ENCODE measurements around the gene USP13.
A peak's percentile ranks its signal among the peaks of the same experiment; 100 is the strongest.
"Not testable (repeated sequence)": the region's sequence is repeated elsewhere in the genome, so short reads cannot be mapped to it uniquely, and the experiment has no call there.

USP13 gene, protein sequence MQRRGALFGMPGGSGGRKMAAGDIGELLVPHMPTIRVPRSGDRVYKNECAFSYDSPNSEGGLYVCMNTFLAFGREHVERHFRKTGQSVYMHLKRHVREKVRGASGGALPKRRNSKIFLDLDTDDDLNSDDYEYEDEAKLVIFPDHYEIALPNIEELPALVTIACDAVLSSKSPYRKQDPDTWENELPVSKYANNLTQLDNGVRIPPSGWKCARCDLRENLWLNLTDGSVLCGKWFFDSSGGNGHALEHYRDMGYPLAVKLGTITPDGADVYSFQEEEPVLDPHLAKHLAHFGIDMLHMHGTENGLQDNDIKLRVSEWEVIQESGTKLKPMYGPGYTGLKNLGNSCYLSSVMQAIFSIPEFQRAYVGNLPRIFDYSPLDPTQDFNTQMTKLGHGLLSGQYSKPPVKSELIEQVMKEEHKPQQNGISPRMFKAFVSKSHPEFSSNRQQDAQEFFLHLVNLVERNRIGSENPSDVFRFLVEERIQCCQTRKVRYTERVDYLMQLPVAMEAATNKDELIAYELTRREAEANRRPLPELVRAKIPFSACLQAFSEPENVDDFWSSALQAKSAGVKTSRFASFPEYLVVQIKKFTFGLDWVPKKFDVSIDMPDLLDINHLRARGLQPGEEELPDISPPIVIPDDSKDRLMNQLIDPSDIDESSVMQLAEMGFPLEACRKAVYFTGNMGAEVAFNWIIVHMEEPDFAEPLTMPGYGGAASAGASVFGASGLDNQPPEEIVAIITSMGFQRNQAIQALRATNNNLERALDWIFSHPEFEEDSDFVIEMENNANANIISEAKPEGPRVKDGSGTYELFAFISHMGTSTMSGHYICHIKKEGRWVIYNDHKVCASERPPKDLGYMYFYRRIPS

DNA sequence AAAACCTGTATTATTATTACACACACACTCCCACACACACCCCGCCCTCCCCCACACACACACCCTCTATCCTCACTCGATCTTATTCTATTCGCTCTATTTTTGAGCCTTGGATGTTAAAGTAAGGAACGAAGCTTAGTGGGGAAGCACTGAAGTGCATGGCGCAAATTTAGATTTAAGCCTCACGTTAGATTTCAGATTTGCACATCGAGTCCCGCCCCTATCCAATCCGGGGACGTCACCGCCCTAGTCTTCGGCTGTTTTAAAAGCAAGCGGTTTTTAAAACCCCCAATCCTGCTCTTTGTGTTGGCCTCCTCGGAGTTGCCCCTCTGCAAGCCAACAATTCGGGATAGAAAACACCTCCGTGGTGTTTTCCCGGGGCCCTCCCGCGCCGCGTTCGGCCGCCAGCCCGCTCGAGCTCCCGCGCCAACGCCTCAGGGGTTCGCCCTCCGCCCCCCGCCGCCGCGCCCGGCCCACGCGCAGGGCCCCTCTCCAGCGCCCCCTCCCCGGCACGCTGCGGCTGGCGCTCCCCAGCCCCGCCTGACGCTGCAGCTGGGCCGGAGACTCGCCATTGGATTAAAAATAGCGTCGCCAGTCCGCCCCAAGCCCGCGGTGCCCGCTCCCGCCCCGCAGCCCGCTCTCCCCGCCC is at the start of gene USP13:
TSS of gene USP13 (plus strand) at position 594 of the 649 bp plus-strand sequence. CDS start 186 bp downstream, outside the sequence.
- DNase-seq, result peak; percentile 56

DNA sequence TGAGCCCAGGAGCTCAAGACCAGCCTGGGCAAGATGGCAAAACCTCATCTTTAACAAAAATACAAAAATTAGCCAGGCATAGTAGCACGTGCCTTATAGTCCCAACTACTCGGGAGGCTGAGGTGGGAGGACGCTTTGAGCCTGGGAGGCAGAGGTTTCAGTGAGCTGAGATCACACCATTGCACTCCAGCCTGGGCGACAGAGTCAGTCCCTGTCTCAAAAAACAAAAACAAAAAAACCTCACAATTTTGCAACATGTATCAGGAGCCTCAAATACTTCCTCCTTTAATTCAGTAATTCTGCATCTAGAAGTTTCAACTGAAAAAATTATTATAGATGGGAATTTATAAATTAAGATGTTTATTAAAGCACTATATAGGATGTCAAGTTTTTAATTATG is 49.5 kb upstream of the USP13 start:
- DNase-seq, result no peak

DNA sequence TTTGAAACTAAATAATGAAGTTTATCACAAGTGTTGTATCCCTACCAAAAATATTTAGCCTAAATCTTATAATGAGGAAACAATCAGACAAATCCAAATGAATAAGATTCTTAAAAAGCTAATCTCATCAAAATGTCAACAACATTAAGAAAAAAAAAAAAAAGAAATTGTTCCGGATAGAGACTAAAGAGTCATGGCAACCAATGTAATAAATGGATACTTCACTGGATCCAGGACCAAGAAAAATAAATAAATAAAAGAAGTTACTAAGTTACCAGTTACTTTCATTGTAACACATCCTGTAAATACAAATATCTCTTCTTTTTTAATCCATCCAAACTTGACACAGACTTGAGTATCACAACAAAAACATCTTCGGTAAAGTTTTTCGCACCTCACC is 49.0 kb upstream of the USP13 start:
- DNase-seq, result no peak

DNA sequence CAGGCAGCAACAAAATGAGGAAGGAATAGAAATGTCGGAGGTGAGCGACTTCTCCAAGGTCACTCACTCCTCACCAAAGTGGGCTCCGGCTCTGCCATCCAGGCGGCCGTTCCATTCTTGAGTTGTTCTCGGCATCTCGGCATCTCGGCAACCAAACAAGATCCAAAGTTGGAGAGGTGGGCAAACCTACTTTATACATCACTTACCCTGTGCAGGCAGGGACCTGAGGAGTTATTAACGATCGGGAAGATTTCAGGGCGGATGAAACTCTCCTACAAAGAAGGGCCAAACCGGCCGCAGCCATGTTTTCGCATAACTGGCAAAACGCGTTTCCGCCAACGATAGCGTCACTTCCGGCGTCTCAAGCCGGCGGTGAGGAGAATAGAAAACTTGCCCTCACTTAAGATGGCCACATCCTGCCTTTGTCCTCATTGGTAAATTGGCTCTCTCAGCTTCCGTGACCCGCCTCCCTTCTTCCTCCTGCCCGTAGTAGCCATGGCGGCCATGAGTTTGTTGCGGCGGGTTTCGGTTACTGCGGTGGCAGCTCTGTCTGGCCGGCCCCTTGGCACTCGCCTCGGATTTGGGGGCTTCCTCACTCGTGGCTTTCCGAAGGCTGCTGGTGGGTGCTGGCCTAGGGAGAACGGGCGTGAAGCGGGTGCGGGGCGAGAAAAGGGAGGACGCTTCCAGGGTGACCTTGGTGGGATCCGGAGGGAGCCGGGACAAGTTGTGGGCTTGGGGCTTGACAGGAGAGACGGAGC is 48.3 kb upstream of the USP13 start, which contains the start of the genes MRPL47 and NDUFB5:
TSS of gene MRPL47 (minus strand) at position 318 of the 758 bp plus-strand sequence. CDS start at position 304, 14 bp downstream.
TSS of gene NDUFB5 (plus strand) at position 474 of the 758 bp plus-strand sequence. CDS start at position 496, 22 bp downstream.
- DNase-seq, result peak; percentile 84

DNA sequence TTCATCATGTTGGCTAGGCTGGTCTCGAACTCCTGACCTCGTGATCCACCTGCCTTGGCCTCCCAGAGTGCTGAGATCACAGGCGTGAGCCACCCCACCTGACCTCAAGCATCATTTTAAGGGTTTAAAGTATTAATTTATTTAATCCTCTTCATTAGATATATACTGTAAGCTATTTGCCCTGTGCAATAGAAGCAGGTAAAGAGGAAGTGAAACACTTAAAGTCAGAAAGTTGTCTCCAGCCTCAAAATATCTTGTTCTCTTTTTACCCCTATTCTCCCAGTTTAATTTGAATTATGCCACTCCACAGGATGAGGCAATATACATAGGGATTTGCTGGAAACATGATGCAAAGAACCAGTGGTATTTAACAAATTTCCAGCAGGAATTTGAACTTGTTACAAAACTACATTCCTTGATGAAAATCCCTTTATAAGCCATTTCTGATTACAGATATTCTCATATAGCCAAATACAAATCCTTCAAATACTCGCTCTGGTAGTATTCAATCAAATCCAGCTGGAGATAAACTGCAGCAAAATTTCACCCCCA is 46.2 kb upstream of the USP13 start:
- DNase-seq, result no peak

DNA sequence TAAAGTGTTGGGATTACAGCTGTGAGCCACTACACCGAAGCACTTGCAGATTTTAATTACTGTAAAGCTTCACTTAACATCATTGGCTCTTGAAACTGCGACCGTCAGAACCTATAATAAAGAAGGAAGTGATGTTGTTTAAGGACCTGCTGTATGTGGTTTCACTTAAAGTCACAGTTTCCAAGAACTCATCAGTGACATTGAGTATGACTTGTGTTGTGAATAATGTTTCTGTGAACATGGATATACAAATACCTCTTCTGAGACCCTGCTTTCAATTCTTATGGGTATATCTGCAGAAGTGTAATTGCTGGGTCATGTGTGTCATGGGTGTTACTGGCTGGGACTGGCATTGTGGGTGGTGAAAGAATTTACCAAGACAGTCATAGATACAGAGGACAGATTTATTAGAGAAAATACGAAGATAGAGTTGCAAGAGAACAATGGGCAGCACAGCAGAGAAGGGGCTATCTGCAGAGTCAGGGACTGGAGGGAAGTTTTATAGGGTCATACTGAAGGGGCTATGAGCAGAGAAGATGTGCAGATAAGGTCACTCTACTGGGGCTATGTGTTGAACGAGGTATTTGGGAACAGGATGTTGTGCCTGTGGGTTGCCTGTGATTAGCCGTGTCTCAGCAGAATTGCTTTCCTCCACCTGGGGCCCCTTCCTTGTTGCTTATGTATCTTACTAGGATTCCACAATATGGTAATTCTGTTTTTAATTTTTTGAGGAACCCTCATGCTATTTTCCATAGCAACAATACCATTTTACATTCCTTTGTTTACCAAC is 43.7 kb upstream of the USP13 start:
- no peak for DNase-seq

DNA sequence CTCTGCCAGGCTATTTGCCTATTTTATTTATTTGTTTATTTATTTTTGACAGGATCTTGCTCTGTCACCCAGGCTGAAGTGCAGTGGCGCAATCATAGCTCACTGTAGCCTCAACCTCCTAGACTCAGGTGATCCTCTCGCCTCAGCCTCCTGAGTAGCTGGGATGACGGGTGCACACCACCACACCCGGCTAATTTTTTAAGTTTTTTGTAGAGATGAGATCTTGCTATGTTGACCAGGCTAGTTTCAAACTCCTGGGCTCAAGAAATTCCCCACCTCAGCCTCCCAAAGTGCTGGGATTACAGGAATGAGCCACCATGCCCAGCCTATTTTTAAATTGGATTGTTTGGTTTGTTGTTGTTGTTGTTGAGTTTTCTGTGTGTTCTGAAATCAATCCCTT is 42.8 kb upstream of the USP13 start:
- DNase-seq, result no peak

DNA sequence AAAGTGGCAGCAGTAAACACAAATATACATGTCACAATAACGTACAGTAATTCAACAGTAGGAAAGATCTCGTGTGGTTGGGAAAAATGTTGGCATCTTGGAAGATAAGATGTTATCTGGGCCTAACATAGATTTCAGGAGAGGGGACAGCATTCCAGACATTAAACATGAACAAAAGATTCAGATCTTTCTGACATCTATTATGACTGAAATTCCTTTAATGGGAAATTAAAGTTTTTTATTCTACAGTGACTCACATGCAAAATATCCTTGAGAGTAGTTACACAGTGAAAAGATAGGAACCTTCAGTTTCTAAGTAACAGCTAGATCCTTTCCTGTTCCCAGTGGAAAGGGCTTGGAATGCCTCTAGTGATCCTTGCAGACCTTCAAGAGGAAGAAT is 39.0 kb upstream of the USP13 start:
- no peak for DNase-seq

DNA sequence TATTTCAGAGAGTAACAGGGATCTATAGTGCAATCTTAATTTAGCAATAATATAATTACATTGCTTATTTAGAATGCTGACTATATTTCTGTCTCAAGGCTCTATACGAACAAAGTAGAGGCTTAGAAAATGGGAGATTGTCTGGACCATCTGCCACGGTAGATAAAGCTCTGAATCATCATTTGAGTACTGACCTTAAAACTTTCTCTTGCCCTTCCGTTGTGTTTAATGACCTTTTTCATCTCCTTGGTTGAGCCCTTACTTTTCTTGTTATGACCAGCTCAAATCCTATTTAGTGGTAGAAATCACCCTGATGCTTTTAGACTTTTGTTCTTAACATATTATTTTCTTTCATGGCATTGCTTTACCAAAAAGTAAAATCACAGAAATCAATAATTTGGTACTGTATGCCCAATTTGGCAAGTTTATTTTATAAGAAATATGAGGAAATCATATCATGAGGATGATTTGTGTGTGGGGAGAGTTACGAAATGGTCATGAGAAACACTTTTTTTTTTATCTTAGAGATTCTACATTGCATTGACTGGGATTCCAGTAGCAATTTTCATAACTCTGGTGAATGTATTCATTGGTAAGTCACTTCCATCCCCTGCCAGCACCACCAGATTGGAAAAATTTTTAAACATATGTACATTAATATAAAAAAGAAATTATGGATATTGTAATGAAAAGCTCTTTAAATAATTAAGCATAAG is 37.2 kb upstream of the USP13 start:
- DNase-seq, result no peak

DNA sequence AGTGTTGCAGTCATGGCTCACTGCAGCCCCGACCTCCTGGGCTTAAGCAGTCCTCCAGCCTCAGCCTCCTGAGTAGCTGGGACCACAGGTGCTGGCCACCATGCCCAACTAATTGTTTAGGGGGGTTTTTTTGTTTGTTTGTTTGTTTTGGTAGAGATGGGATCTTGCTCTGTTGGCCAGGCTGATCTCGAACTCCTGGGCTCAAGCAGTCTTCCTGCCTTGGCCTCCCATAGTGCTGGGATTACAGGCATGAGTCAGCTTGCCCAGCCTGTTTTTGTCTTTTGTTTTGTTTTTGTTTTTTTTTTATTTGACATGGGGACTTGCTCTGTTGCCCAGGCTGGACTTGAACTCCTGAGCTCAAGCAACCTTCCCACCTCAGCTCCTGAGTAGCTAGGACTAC is 30.8 kb upstream of the USP13 start:
- DNase-seq, result no peak

DNA sequence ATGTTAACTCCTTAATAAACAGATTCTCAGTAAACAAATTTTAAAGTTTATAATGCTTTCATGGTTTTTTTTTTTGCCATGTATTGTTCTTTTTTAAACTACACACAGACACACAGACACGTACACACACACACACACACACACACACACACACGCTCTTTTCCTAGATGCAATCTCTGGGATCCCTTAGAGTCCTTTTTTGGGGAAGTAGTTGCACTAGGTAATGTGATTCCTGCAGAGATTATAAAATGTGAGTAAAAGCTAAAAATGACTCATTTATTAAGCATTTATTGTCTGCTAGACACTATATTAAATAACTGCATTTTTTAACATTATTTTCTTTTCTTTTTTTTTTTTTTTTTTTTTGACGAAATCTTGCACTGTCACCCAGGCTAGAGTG is 28.4 kb upstream of the USP13 start:
- DNase-seq, result no peak

DNA sequence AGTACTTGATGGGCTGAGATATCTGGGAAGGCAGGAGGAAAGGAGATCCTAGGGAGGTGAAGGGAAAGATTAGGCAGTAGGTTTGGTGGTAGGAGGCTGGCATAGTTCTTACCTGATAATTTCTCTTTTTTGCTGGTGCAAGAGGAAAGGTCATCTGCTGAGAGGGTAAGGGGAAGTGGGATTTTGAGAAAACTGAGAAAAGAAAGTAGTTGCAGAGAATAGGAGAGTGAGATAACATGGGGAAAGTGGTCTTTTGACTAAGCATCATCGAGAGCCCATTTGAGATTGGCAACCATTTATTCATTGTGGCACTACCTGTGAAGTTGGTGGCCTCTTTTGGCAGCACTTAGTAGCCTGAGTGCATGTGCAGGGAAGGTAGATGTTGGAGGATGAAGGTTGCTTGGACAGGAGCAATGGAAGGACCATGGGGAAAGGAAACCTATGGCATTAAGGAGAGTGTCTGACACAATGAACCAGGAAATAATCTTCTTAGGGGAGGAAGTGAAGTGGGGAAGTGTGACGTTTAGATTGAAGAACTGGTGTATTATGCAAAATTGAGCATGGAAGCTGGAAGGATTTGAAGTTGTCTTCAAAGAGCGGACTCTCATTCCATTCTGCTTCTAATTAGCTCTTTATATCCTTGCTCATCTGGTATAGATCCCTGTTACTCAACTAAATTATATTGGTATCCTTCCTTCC is 21.9 kb upstream of the USP13 start:
- DNase-seq, result no peak

DNA sequence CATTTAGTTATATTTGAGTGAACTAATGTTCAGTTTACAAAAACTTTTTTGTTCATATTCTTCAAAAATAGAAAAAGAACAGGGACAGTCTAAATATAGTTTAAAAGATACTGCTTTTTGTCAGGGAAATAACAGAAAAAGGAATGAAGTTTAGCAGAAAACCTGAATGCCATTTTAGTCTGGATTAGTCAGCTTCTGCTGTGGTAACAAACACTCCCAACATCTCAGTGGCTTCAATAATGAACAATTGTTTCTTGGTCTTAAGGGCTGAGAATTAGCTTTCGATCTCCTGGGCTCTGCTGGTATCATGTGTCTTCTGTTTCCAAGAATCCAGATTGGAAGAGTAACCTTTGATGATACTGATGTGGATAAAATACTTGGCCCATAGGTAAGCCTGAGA is 12.4 kb upstream of the USP13 start:
- DNase-seq, result no peak

DNA sequence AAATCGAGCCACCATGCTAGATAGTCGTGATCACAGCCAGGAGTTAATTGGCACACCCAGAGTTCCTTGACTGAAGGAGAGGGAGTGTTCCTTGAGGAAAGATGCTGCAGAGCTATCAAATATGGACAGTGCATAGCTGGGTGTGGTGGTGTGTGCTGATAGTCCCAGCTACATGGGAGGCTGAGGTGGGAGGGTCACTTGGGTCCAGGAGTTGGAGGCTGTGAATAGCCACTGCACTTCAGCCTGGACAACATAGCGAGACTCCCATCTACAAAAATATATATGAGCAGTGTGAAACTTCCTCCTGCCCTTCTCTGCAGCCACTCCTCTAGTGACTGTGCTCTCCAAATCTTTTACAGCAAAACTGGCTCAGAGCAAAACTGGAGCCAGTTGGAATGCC is 10.0 kb upstream of the USP13 start:
- no peak for DNase-seq

DNA sequence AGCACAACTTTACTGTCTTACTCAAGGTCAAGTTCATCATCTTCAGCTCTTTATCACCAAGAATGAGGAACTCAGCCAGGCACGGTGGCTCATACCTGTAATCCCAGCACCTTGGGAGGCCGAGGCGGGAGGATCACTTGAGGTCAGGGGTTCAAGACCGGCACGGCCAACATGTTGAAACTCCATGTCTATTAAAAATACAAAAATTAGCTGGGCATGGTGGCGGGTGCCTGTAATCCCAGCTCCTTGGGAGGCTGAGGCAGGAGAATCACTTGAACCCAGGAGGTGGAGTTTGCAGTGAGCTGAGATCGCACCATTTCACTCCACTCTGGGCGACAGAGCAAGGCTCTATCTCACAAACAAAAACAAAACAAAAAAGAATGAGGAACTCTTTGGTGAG is 9.0 kb upstream of the USP13 start:
- DNase-seq, result not testable (repeated sequence)

DNA sequence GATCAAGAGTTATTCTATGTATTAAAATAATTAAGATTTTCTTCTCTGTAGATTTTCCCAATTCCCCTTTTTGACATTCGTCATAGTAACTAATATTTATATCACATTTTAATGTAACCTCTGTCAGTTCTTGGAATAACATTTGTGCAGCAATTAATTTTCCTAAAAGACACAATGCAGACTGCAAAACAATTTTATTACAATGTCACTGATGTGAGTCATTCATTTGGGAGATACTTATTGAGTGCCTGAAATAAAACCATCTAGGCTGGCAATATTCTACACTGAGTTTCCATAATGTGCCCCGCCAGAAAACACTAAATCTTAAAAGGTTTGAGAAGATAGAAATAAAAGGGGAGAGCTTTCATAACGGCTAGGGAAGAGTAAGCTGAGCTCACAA is 6.7 kb upstream of the USP13 start:
- no peak for DNase-seq

DNA sequence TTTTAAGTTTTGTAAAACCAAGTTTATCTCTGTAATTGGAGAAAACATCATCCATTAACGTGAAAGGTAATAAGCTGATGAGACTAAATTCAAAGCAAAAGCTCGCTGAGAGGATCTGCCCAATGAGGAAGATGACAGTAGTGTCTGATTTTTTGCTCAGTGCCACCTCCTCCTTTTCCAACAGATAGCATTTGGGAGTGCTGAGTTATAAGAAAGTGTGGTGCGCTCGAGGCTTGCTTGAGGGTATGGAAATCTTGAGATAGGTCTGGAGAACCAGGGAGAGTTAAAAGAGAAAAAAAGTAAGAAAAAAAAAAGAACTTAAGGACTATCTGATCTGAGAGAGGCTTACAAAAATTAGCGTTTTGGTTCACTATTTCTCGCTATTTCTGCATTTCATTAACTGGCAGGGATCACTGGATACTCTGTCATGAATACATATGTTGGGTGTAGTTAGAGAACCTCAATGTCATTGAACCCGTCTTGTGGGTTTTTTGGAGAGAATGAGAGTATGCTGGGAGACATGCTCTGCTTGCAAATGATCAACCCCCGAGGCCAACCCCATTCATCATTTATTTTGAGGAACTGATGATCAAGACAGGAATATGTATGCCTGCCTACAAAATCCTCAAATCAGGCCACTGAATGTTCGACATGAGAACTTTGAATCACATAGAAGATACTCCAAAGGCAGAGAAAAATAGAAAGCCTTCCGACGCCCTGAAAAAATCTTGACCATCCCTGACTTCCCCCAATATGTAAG is 973 bp upstream of the USP13 start:
- DNase-seq, result no peak

DNA sequence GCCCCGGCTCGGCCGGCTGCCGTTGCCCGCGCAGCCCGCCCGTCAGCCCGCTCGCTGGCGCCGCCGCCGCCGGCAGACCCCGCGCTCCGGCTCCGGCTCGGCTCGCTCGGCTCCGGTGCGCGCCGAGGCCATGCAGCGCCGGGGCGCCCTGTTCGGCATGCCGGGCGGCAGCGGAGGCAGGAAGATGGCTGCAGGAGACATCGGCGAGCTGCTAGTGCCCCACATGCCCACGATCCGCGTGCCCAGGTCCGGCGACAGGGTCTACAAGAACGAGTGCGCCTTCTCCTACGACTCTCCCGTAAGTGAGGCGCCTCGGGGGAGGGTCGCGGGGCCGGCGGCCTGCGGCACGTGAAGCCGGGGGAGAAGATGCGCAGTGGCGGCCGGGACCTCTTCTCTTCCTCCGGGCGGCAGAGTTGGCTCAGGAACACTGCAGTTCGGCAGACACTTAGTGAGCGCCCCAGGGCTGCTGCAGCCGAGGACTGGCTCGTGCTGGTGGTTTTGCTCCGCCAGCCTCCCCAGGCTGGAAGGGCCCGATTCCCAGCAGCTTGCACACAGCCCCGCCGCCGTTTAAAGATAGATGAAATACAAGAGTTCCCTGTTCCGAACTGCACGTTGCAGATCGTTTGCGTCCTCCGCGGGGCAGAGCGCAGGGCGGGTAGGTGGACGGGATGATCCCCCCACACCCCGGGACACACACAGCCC is 407 bp downstream of the USP13 start:
- DNase-seq, result peak; percentile 60

DNA sequence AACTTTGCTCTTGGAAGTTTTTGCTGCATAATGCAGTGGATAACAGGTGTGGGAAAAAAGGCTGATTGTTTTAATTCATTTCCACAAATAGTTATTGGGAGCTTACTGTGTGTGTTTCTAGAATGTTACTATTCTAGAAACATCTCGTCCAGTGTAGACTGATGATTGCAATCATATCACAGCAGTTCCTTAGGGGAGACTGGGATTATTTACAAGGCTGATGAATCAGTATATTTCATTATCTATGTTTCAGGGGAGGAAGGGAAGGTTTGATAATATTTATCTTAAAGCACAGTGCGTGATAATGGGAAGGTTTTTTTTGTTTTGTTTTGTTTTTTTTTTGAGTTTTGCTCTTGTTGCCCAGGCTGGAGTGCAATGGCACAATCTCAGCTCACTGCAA is 2.4 kb downstream of the USP13 start:
- no peak for DNase-seq
